ENCODE results near the gene SYNE1.
A peak's percentile ranks its signal among the peaks of the same experiment; 100 is the strongest.

Gene SYNE1

GRCh38 chr6:152207915-152208714 lies 429.0 kb downstream of the SYNE1 start:
- no peak overlapping the region for H3K4me3 ChIP-seq (ENCODE audit: insufficient read depth, low read length, poor library complexity, severe bottlenecking)
- H3K9ac ChIP-seq (ENCODE audit: low read length), result no peak overlapping the region
- no peaks in the 10 kb centered on the region for H3K27me3 ChIP-seq (ENCODE audit: low read length)
- no peaks in the 10 kb centered on the region for H3K9me2 ChIP-seq (replicated peaks; ENCODE audit: insufficient read depth, low read length)
- no peak overlapping the region for H3K27ac ChIP-seq (ENCODE audit: low read depth, low read length)
- no peaks in the 10 kb centered on the region for H4K20me1 ChIP-seq (ENCODE audit: low read depth, low read length)
- H3K79me2 ChIP-seq (ENCODE audit: insufficient read depth, low read length), result no peaks in the 10 kb centered on the region
- H3K36me3 ChIP-seq (ENCODE audit: low read length), result peaks cover 74% of the 10 kb centered on the region
- H3K9me3 ChIP-seq (ENCODE audit: insufficient read depth, low read length), result no peaks in the 10 kb centered on the region
- TF ChIP-seq CTCF (IDR thresholded peaks at IDR 0.05; ENCODE audit: insufficient read depth, low read length, poor library complexity, severe bottlenecking) (no peak), EZH2phosphoT487 (conservative IDR thresholded peaks at IDR 0.05; ENCODE audit: low read length) (no peak)
- H2AFZ ChIP-seq (ENCODE audit: low read depth, low read length, severe bottlenecking), result no peak overlapping the region
- H3K4me2 ChIP-seq (ENCODE audit: low read depth, low read length, poor library complexity, severe bottlenecking), result no peak overlapping the region
- no peaks in the 10 kb centered on the region for H3F3A ChIP-seq (ENCODE audit: insufficient read depth)

- H3K4me2 ChIP-seq (ENCODE audit: low read depth, low read length, poor library complexity, severe bottlenecking), result no peak overlapping the region
- no peak overlapping the region for H3K27ac ChIP-seq (ENCODE audit: low read depth, low read length)
- H4K20me1 ChIP-seq (ENCODE audit: low read depth, low read length), result no peaks in the 10 kb centered on the region
- no peak overlapping the region for H2AFZ ChIP-seq (ENCODE audit: low read depth, low read length, severe bottlenecking)
- no peaks in the 10 kb centered on the region for H3K9me2 ChIP-seq (replicated peaks; ENCODE audit: insufficient read depth, low read length)
- no peak overlapping the region for H3K4me3 ChIP-seq (ENCODE audit: insufficient read depth, low read length, poor library complexity, severe bottlenecking)
- no peaks in the 10 kb centered on the region for H3K9me3 ChIP-seq (ENCODE audit: insufficient read depth, low read length)
- H3F3A ChIP-seq (ENCODE audit: insufficient read depth), result no peaks in the 10 kb centered on the region
- H3K36me3 ChIP-seq (ENCODE audit: low read length), result peaks cover 63% of the 10 kb centered on the region
- no peaks in the 10 kb centered on the region for H3K79me2 ChIP-seq (ENCODE audit: insufficient read depth, low read length)
- no peak overlapping the region for H3K9ac ChIP-seq (ENCODE audit: low read length)
- TF ChIP-seq EZH2phosphoT487 (conservative IDR thresholded peaks at IDR 0.05; ENCODE audit: low read length) (no peak), CTCF (IDR thresholded peaks at IDR 0.05; ENCODE audit: insufficient read depth, low read length, poor library complexity, severe bottlenecking) (peak; percentile 92)
- H3K27me3 ChIP-seq (ENCODE audit: low read length), result no peaks in the 10 kb centered on the region
Measured at GRCh38 chr6:152206072-152206818, 430.9 kb downstream of the SYNE1 start.

- Histone ChIP-seq H3K4me3 (ENCODE audit: insufficient read depth, low read length, poor library complexity, severe bottlenecking) (no peak overlapping the region), H3K27ac (ENCODE audit: low read depth, low read length) (no peak overlapping the region), H3F3A (ENCODE audit: insufficient read depth) (no peaks in the 10 kb centered on the region), H3K9me2 (replicated peaks; ENCODE audit: insufficient read depth, low read length) (no peaks in the 10 kb centered on the region), H3K4me2 (ENCODE audit: low read depth, low read length, poor library complexity, severe bottlenecking) (no peak overlapping the region), H3K27me3 (ENCODE audit: low read length) (no peaks in the 10 kb centered on the region), H4K20me1 (ENCODE audit: low read depth, low read length) (no peaks in the 10 kb centered on the region), H3K9me3 (ENCODE audit: insufficient read depth, low read length) (no peaks in the 10 kb centered on the region), H2AFZ (ENCODE audit: low read depth, low read length, severe bottlenecking) (no peak overlapping the region), H3K79me2 (ENCODE audit: insufficient read depth, low read length) (no peaks in the 10 kb centered on the region), H3K36me3 (ENCODE audit: low read length) (peaks cover 62% of the 10 kb centered on the region), H3K9ac (ENCODE audit: low read length) (no peak overlapping the region)
- TF ChIP-seq CTCF (IDR thresholded peaks at IDR 0.05; ENCODE audit: insufficient read depth, low read length, poor library complexity, severe bottlenecking) (no peak), EZH2phosphoT487 (conservative IDR thresholded peaks at IDR 0.05; ENCODE audit: low read length) (no peak)
Measured at GRCh38 chr6:152204591-152204990, 432.6 kb downstream of the SYNE1 start.

All from SU-DHL-6 (cell line).